BJ (cell line): Measurements from ENCODE around the gene FHOD3. TPM values are rescaled to one million over a fixed set of nuclear protein-coding genes. Genes with fewer than 3 reads are reported as not detected.

Experiments
- CTCF ChIA-PET: fragments of 350-600 bp; formaldehyde crosslinking; extraction: SDS; loops from one replicate; lab custom pipeline; 2021; ENCODE audit warnings: antibody characterized with exemption, inconsistent platforms; lab: Yijun Ruan, JAX
- POLR2A ChIA-PET: fragments of 300-600 bp; sonication (Branson Sonifier 250); formaldehyde crosslinking; extraction: SDS; loops from one replicate; lab custom pipeline; 2021; ENCODE audit warnings: antibody characterized with exemption; lab: Charles Lee
- DNase-seq: peaks from one replicate; pipeline ENCODE4 v3.0.0-alpha.2; 2011; ENCODE audit warnings: low read depth
- H3K27me3 ChIP-seq: 2 replicates; pipeline ENCODE4 v1.6.0; 2011; ENCODE audit warnings: low read length; ENCODE audit not compliant: control insufficient read depth, insufficient read depth
- H3K36me3 ChIP-seq: 2 replicates; pipeline ENCODE4 v1.5.1; 2011; ENCODE audit warnings: low read length; ENCODE audit not compliant: control insufficient read depth, insufficient read depth
- H3K4me3 ChIP-seq: 2 replicates; pipeline ENCODE4 v1.5.1; 2011; ENCODE audit warnings: low read depth, mild to moderate bottlenecking, control low read depth, low read length
- CTCF ChIP-seq: IDR thresholded peaks from 2 replicates; pipeline ENCODE4 v1.5.1; 2011; ENCODE audit warnings: low read depth, mild to moderate bottlenecking, control low read depth, inconsistent platforms, low read length, moderate library complexity; ENCODE audit not compliant: insufficient read depth
- polyA plus RNA-seq: library from polyadenylated mRNA; depleted of rRNA; stranded (reverse); fragments of >200 nt; gene quantifications from 2 replicates; pipeline ENCODE4 v1.2.3, GENCODE V29; 2011

Gene FHOD3
- polyA plus RNA-seq, 1 experiment, result 24.6 TPM

- no peak for DNase-seq
- H3K4me3 ChIP-seq, result no peak overlapping the region
- no peak for TF ChIP-seq CTCF
- no peaks in the 10 kb centered on the region for H3K27me3 ChIP-seq
- ChIA-PET CTCF (no interaction called here), POLR2A (no interaction called here)
- H3K36me3 ChIP-seq, result peaks cover 3% of the 10 kb centered on the region; the same call in 1 of the 2 replicates
Observed at GRCh38 chr18:36262971-36263370, 34.5 kb upstream of the FHOD3 start.

GRCh38 chr18:36264283-36264682 is 33.2 kb upstream of the FHOD3 start:
- POLR2A ChIA-PET, result no interaction called here
- TF ChIP-seq CTCF, result no peak
- Histone ChIP-seq H3K36me3 (peaks cover 6% of the 10 kb centered on the region; the same call in 1 of the 2 replicates), H3K27me3 (no peaks in the 10 kb centered on the region), H3K4me3 (no peak overlapping the region)
- no peak for DNase-seq
- CTCF ChIA-PET, result interaction anchor here (1.2 kb wide), 1 partner anchor 20 kb away, joined by 3 read pairs; no protein-coding TSS in a partner anchor

- Histone ChIP-seq H3K4me3 (no peak overlapping the region), H3K27me3 (no peaks in the 10 kb centered on the region), H3K36me3 (peaks cover 6% of the 10 kb centered on the region; the same call in 1 of the 2 replicates)
- ChIA-PET CTCF (interaction anchor here (0.7 to 1.2 kb wide), 3 partner anchors 19 to 124 kb away, joined by 3 to 5 read pairs (median 3); no protein-coding TSS in a partner anchor), POLR2A (no interaction called here)
- no peak for DNase-seq
- no peak for TF ChIP-seq CTCF
Observed at GRCh38 chr18:36265015-36265414, 32.5 kb upstream of the FHOD3 start.

GRCh38 chr18:36269157-36269556 is 28.4 kb upstream of the FHOD3 start:
- no peak for DNase-seq
- TF ChIP-seq CTCF, result no peak
- no peak overlapping the region for H3K4me3 ChIP-seq
- peaks cover 6% of the 10 kb centered on the region; the same call in 1 of the 2 replicates for H3K36me3 ChIP-seq
- CTCF ChIA-PET, result no interaction called here
- no peaks in the 10 kb centered on the region for H3K27me3 ChIP-seq
- POLR2A ChIA-PET, result no interaction called here

- no peaks in the 10 kb centered on the region for H3K27me3 ChIP-seq
- no peak for DNase-seq
- ChIA-PET POLR2A (no interaction called here), CTCF (interaction anchor here (0.8 kb wide), 1 partner anchor 90 kb away, joined by 3 read pairs; no protein-coding TSS in a partner anchor)
- no peak for TF ChIP-seq CTCF
- no peak overlapping the region for H3K4me3 ChIP-seq
- peaks cover 6% of the 10 kb centered on the region; the same call in 1 of the 2 replicates for H3K36me3 ChIP-seq
Observed at GRCh38 chr18:36271153-36271552, 26.4 kb upstream of the FHOD3 start.
